Measurements from ENCODE around the gene PRMT5. TPM values are rescaled to one million over a fixed set of nuclear protein-coding genes. Genes with fewer than 3 reads are reported as not detected.
A peak's percentile ranks its signal among the peaks of the same experiment; 100 is the strongest.

PRMT5 gene
- total RNA-seq, 1 donor from 2014 or later = 118 TPM

- Histone ChIP-seq H3K9me3 (no peaks in the 10 kb centered on the region), H3K27ac (no peak overlapping the region), H3K36me3 (peaks cover 52 to 62% of the 10 kb centered on the region in 2 donors), H3K4me3 (no peak overlapping the region), H3K4me1 (peaks cover 7 to 16% of the 10 kb centered on the region in 2 donors), H3K27me3 (no peaks in the 10 kb centered on the region)
- DNase-seq (ENCODE audit: low spot score in 2 of 2) = no peak
- intact Hi-C loops (cut with DNase I) = no loop called here
- no peak for TF ChIP-seq CTCF (IDR thresholded peaks at IDR 0.05)
These were observed 53.3 kb downstream of the PRMT5 start for GRCh38 chr14:22875748-22876319.

GRCh38 chr14:22875003-22875747, 54.0 kb downstream of the PRMT5 start:
- no peaks in the 10 kb centered on the region for H3K9me3 ChIP-seq
- no peak for TF ChIP-seq CTCF (IDR thresholded peaks at IDR 0.05)
- intact Hi-C loops (cut with DNase I) = no loop called here

GRCh38 chr14:22872833-22873520, 56.2 kb downstream of the PRMT5 start:
- Histone ChIP-seq H3K4me3 (peak overlapping the region; percentile 95 to 100), H3K36me3 (peaks cover 47% of the 10 kb centered on the region in 2 donors), H3K9me3 (no peaks in the 10 kb centered on the region), H3K27ac (peak overlapping the region; percentile 99 to 100), H3K27me3 (no peaks in the 10 kb centered on the region), H3K4me1 (peaks cover 12 to 24% of the 10 kb centered on the region in 2 donors)
- intact Hi-C loops (cut with DNase I) = loop anchor here (1.0 to 5.0 kb wide), 6 partner anchors 13 to 1494 kb away; partner anchors contain the start of genes ACIN1, C14orf119, MMP14 and NFATC4
- DNase-seq (ENCODE audit: low spot score in 2 of 2) = no peak
- no peak for TF ChIP-seq CTCF (IDR thresholded peaks at IDR 0.05)

More at GRCh38 chr14:22875003-22875747, 54.0 kb downstream of the PRMT5 start:
- no peak for DNase-seq (ENCODE audit: low spot score in 2 of 2)
- no peak overlapping the region for H3K27ac ChIP-seq
- peaks cover 52 to 62% of the 10 kb centered on the region in 2 donors for H3K36me3 ChIP-seq
- peaks cover 10 to 23% of the 10 kb centered on the region in 2 donors for H3K4me1 ChIP-seq
- H3K4me3 ChIP-seq = no peak overlapping the region
- no peaks in the 10 kb centered on the region for H3K27me3 ChIP-seq

GRCh38 chr14:22872033-22872832, 56.9 kb downstream of the PRMT5 start:
- Histone ChIP-seq H3K27ac (peak overlapping the region; percentile 99 to 100), H3K9me3 (no peaks in the 10 kb centered on the region), H3K4me1 (peaks cover 12 to 24% of the 10 kb centered on the region in 2 donors), H3K4me3 (peak overlapping the region; percentile 95 to 100), H3K27me3 (no peaks in the 10 kb centered on the region), H3K36me3 (peaks cover 40% of the 10 kb centered on the region in 2 donors)
- peak in 1 of 2 donors; percentile 92 for DNase-seq (ENCODE audit: low spot score in 2 of 2)
- TF ChIP-seq CTCF (IDR thresholded peaks at IDR 0.05) = peak; percentile 81 to 97 (median 97)
- intact Hi-C loops (cut with DNase I) = loop anchor here (1.0 to 5.0 kb wide), 6 partner anchors 14 to 1495 kb away; partner anchors contain the start of genes ACIN1, C14orf119, MMP14 and NFATC4
